Spleen (tissue), 7 donors: ENCODE data around the gene F8.

Experiments
- CTCF ChIP-seq, 11 experiments: fragments of 200-600 bp in 7 of 11; fragments of 450-650 bp in 4 of 11; sonication (generic) in 4 of 11; IDR thresholded peaks in 8 of 11; conservative IDR thresholded peaks in 3 of 11; 1 replicate in 7 of 11; 2 replicates in 4 of 11; pipeline versions ENCODE4 v1.4.0 to v1.8.0; 2016 to 2021; ENCODE audit warnings: antibody characterized with exemption in 11 of 11, inconsistent platforms in 4 of 11, mild to moderate bottlenecking in 1 of 11
- POLR2A ChIP-seq, 3 donors: fragments of 450-650 bp; IDR thresholded peaks; one replicate each; pipeline ENCODE4 v1.5.1; 2017; ENCODE audit warnings: antibody characterized with exemption in 3 of 3, mild to moderate bottlenecking in 1 of 3
- donor health status: DM: no; HTN: no; CAD: no; lungs with moderate emphysema.
- donor health status: DM: no; HTN: no; CAD: no.
- donor health status: DM: no; HTN: no; CAD: no.

- TF ChIP-seq CTCF (IDR thresholded peaks at IDR 0.05 in 8 of 11, conservative IDR thresholded peaks at IDR 0.05 in 3 of 11), result no peak
- no peak for TF ChIP-seq POLR2A (IDR thresholded peaks at IDR 0.05)
Measured at GRCh38 chrX:154908821-154909220, 113.7 kb downstream of the F8 start.
